ENCODE measurements around the gene ZNF691.
"Not testable (repeated sequence)": the region's sequence is repeated elsewhere in the genome, so short reads cannot be mapped to it uniquely, and the experiment has no call there.

The ZNF691 gene

DNA sequence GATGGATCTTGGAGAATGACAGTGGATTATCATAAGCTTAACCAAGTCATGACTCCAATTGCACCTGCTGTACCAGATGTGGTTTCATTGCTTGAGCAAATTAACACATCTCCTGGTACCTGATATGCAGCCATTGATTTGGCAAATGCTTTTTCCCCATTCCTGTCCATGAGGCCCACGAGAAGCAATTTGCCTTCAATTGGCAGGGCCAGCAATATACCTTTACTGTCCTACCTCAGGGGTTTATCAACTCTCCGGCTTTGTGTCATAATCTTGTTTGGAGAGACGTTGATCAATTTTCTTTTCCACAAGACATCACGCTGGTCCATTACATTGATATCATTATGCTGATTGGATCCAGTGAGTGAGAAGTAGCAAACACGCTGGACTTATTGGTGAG lies 20.1 kb downstream of the ZNF691 start:
- ChIA-PET CTCF (no interaction called here), POLR2A (no interaction called here)
- H3K4me3 ChIP-seq (ENCODE audit: low read depth, low read length): no peak overlapping the region
- no peak for DNase-seq (ENCODE audit: low read depth, low spot score)
- TF ChIP-seq CTCF (IDR thresholded peaks at IDR 0.05; ENCODE audit: insufficient read depth, low read length, missing control alignments): no peak

GRCh38 chr1:42868466-42868865 lies 22.1 kb downstream of the ZNF691 start:
- CTCF ChIA-PET; DNase-seq (ENCODE audit: low read depth, low spot score); POLR2A ChIA-PET; H3K4me3 ChIP-seq (ENCODE audit: low read depth, low read length): not testable (repeated sequence)

DNA sequence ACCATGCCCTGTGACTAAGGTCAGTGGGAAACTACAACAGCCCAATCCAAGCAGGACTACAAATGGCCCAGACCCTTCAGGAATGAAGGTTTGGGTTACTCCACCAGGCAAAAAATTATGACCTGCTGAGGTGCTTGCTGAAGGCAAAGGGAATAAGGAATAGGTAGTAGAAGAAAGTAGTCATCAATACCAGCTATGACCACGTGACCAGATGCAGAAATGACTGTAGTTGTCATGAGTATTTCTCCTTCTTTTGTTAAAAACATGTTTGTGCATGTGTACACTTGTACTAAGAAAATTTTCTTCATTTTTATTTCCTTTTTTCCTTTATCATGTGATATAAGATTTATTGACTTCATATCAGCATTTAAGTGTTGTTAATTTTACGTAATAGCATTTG lies 22.8 kb downstream of the ZNF691 start:
- CTCF ChIA-PET; DNase-seq (ENCODE audit: low read depth, low spot score); POLR2A ChIA-PET; H3K4me3 ChIP-seq (ENCODE audit: low read depth, low read length): not testable (repeated sequence)

DNA sequence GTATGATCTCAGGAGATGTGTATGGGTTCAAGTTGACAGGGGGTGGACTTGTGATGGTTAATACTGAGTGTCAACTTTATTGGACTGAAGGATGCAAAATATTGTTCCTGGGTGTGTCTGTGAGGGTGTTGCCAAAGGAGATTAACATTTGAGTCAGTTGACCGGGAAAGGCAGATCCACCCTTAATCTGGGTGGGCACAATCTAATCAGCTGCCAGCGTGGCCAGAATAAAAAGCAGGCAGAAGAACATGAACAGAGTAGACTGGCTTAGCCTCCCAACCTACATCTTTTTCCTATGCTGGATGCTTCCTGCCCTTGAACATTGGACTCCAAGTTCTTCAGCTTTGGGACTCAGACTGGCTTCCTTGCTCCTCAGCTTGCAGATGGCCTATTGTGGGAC lies 23.3 kb downstream of the ZNF691 start:
- CTCF ChIA-PET; DNase-seq (ENCODE audit: low read depth, low spot score); H3K4me3 ChIP-seq (ENCODE audit: low read depth, low read length); POLR2A ChIA-PET: not testable (repeated sequence)

DNA sequence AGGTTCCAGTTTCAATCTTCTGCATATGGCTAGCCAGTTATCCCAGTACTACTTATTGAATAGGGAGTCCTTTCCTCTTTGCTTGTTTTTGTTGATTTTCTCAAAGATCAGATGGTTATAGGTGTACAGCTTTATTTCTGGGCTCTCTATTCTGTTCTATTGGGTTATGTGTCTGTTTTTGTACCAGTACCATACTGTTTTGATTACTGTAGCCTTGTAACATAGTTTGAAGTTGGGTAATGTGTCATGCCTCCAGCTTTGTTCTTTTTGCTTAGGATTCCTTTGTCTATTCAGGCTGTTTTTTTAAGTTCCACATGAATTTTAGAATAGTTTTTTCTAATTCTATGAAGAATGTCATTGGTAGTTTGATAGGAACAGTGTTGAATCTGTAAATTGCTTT lies 26.7 kb downstream of the ZNF691 start:
- CTCF ChIA-PET; DNase-seq (ENCODE audit: low read depth, low spot score); POLR2A ChIA-PET; H3K4me3 ChIP-seq (ENCODE audit: low read depth, low read length): not testable (repeated sequence)

DNA sequence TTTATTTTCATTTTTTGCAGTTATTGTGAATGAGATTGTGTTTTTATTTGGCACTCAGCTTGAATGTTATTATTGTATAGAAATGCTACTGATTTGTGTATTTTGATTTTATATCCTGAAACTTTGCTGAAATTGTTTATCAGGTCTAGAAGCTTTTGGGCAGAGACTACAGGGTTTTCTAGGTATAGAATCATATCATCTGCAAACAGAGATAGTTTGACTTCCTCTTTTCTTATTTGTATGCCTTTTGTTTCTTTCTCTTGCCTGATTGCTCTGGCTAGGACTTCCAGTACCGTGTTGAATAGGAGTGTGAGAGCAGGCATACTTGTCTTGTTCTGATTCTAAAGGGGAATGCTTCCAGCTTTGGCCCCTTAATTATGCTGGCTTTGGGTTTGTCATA lies 27.3 kb downstream of the ZNF691 start:
- no peak for DNase-seq (ENCODE audit: low read depth, low spot score)
- ChIA-PET POLR2A (interaction anchor here (0.6 kb wide), 1 partner anchor 248 kb away, joined by 3 read pairs; no protein-coding TSS in a partner anchor), CTCF (no interaction called here)
- H3K4me3 ChIP-seq (ENCODE audit: low read depth, low read length): no peak overlapping the region
- TF ChIP-seq CTCF (IDR thresholded peaks at IDR 0.05; ENCODE audit: insufficient read depth, low read length, missing control alignments): no peak

DNA sequence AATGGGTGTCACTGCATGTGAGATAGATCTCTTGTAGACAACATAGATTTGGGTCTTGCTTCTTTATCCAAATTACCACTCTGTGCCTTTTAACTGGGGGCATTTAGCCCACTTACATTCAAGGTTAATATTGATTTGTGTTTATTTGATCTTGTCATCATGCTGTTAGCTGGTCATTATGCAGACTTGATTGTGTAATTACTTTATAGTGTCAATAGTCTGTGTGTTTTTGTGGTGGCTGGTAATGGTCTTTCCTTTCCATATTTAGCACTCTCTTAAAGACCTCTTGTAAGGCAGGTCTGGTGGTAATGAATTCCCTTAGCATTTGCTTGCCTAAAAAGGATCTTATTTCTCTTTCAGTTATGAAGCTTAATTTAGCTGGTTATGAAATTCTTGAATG lies 29.6 kb downstream of the ZNF691 start:
- TF ChIP-seq CTCF (IDR thresholded peaks at IDR 0.05; ENCODE audit: insufficient read depth, low read length, missing control alignments): no peak
- ChIA-PET POLR2A (no interaction called here), CTCF (interaction anchor here (0.9 to 1.3 kb wide), 2 partner anchors 37 to 197 kb away, joined by 3 to 4 read pairs; no protein-coding TSS in a partner anchor)
- no peak overlapping the region for H3K4me3 ChIP-seq (ENCODE audit: low read depth, low read length)
- DNase-seq (ENCODE audit: low read depth, low spot score): no peak

DNA sequence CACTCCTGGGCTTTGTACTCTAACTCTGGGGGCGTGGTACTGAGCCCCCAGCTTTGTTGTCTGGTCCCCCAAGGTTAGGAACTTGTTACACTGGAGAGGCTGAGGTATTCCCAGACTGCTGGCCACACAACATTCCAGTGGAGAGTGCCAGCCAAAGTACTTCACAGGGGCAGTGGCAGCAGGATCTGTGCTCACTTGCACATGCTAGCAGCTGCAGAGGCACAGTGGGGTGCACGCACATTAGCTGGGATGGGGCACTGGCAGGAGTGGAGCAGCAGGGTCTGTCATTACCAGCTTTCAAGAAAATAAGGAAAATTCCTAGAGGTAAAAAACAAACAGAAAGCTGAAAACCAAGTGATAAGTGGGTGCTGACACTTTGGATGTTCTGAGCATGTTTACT lies 31.0 kb downstream of the ZNF691 start:
- no peak overlapping the region for H3K4me3 ChIP-seq (ENCODE audit: low read depth, low read length)
- TF ChIP-seq CTCF (IDR thresholded peaks at IDR 0.05; ENCODE audit: insufficient read depth, low read length, missing control alignments): no peak
- no peak for DNase-seq (ENCODE audit: low read depth, low spot score)
- CTCF ChIA-PET: interaction anchor here (0.6 kb wide), 1 partner anchor 233 kb away, joined by 3 read pairs; no protein-coding TSS in a partner anchor
- POLR2A ChIA-PET: no interaction called here

GRCh38 chr1:42880384-42880783 lies 34.0 kb downstream of the ZNF691 start:
- ChIA-PET CTCF (no interaction called here), POLR2A (no interaction called here)
- DNase-seq (ENCODE audit: low read depth, low spot score): no peak
- no peak for TF ChIP-seq CTCF (IDR thresholded peaks at IDR 0.05; ENCODE audit: insufficient read depth, low read length, missing control alignments)
- no peak overlapping the region for H3K4me3 ChIP-seq (ENCODE audit: low read depth, low read length)

All from AG04449 (cell line).